NCI-H146 treated with DMSO at 0.1 percent for 48 hours (cell line): ENCODE data around the gene PPY.
"Not testable (repeated sequence)": the region's sequence is repeated elsewhere in the genome, so short reads cannot be mapped to it uniquely, and the experiment has no call there.

Experiments
- DNase-seq: peaks from one replicate; lab custom pipeline; 2025; ENCODE audit not compliant: unreplicated experiment; lab: John Stamatoyannopoulos, UW

PPY gene, protein sequence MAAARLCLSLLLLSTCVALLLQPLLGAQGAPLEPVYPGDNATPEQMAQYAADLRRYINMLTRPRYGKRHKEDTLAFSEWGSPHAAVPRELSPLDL

DNA sequence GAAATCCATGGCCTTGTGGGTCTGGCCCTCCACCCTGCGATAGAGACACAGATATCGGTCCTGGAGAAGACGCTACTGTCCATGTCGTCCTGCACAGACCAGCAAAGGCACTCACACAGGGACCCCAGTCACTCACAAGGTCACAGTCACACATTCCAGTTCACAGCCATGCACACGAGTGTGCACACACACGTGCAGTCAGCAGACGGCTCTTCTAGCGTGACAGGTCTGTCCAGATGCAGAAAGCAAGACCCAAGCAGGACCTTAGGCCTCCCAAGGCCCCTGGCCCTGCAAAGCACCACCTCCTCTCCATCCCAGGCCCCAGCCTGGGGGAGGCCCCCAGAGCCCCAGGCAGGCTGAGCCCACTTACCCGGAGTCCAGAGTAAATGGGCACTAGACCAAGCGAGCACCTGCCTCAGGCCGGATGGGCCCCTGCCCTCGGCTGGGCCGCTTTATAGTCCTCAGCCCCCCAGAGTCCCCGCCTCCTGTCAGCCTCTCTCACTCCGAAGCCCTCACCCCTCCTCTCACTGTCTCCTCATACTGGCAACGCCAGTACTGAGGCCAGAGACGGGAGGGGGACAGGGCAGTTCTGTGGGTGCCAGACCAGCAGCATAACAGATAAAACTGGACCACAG, at the start of gene PPY:
Gene PPY, minus strand, starts transcription at position 426 of the 635 bp plus-strand sequence. CDS start 822 bp downstream, outside the sequence.
- no peak for DNase-seq

DNA sequence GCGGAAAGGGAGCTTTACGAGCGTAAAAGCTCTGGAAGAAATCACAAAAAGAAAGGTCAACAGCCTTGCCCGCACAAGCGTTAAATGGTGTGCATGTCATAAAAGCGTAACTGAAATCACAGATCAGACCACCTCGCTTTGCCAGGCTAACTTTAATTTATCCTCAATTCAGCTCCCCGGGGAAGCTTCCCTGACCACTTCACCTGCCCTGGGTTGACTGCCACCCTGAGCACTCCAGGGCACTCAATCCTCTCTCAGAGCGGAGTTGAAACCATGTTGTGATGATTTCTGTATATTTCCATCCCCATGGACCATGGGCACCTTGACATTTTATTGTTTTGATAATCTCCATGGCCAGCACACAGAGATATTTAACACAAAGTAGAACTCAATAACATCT, 46.0 kb upstream of the PPY start:
- DNase-seq, result no peak

DNA sequence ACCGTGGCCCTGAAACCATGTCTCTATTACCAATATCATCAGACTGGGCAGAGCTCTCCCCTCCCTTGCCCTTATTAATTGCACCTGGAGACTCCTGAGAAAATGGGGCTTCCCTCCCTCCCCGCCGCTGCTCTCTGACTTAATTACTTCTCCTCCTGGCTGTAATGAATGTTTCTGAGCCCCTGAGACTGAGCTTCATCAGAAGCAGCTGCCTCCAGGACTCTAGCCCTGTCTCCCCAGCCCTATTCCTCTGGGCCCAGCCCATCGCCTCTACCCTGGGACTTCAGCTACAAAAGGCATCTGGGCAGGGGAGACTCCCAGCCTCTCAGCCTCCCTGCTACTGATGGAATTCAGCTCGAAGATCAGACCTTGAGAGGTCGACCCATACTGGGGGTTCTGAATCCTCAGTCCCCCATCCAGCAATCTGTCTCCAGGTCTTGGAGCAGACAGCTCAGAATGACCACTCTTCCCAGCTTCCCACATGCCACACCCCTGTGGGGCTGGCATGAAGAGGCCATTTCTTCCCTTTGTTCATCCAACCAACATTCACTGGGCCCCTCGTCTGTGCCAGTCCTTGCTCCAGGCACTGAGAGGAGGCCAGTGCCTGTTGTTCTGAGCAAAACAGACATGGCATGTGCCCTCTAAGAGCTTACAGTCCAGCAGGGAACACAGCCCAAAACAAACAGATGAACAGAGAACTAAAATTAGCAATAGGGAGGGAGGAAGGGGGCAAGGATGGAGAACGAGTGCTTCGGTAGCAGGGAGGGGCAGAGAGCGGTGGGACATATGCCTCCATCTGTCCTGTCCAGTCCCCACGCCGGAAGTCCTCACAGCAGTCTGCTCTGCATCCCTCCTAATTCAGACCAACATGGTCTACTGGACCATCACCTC, 45.1 kb upstream of the PPY start:
- DNase-seq, result no peak

DNA sequence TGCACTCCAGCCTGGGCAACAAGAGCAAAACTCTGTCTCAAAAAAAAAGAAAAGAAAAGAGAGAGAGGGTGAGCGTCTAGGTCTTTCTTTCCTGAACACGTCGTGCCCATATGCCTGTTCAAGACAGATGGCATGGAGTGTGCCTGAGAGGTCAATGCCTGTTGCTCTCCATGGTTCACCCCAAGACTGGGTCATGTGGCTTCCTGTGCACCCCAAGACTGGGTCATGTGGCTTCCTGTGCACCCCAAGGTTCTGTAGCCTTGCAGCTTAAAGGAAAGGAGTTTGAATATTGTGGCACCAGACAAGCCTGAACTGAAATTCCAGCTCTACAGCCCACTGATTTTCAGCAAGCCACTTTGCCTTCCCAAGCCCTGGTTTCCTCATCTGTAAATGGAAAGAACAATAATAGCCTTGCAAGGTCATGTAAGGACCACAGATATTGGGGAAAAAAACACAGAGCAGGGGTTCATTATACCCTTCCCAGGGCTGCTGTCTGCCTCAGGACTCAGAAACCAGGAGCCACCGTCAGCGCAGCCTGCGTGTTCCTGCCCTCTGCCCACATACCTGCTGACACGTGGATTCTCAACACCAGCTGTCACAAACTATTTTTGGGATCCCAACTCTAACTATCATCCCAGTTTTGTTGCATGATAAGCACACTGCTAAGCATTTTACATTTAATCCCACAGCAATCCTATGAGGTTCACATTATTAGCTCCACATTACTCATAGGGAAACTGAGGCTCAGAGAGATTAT, 44.1 kb upstream of the PPY start:
- DNase-seq, result no peak

DNA sequence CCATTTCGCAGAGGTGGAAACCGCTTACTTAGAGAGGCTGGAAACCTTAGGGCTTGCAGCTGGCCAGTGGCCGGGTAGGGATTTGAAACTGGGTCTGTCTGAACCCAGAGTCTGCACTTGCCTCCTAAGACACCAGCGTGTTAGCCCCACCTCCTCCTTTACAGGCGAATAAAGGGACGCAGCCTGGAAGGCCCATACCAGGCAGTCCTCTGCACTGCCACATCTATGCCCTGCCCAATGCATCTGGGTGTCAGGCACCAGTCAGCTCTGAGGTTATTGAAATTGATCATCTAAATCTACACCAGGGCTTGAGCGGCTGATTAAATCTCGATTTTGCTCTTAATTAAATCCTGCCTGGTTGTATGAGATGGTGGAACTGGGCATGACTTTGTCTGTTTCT, 42.2 kb upstream of the PPY start:
- no peak for DNase-seq

DNA sequence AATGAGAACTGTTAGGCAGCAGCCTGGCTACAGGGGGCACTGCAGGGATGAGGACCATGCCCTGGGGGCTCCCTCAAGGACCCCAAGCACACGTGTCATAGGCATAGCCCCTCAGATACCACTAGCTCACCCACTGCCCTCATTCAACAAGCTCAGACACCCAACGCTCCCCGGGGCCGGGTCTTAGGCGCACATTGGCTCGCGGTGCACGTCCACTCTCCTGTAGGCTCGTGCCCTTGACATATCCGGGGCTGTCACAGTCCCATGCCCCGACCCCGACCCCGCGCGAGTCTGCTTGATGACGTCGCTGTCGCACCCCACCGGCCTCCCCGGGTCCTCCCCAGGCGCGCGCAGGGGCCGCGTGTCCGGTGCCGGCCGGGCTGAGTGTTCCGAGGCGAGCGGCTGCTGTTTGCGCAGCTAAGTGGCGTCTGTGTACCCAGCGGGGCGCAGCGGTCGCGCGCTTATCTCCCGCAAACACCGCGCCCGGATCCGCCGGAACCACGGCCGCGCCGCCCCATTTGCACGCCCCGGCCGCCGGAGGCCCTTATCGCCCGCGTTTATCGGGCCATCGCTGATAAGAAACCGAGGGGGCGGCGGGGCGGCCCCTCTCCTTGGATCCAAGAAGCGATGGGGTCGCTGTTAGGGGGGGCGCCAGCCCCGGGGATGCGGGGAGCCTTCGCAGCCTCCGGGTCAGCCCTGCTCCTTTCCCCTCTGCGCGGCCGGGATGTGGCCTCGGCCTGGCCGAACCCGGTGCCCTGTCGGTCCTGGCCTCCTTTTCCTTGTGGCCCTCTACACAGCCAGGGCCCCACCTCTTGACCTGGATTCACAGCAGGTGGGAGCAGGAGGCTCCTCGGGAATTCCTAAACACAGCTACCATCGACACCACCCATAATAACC, 41.5 kb upstream of the PPY start:
- no peak for DNase-seq

DNA sequence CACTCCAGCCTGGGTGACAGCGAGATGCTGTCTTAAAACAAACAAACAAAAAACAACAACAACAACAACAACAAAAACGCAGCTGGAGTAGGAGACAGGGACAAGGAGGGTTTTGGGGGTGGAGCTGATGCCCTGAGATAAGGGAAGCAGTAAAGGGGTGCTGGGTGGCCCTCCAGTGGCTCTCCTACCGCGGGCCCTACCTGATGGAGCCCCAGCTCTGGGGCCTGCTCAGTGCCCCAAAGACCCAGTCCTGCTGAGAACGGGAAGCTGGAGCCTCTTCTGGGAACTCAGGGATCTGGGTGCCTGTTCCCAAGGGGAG, 40.9 kb upstream of the PPY start:
- DNase-seq, result no peak

DNA sequence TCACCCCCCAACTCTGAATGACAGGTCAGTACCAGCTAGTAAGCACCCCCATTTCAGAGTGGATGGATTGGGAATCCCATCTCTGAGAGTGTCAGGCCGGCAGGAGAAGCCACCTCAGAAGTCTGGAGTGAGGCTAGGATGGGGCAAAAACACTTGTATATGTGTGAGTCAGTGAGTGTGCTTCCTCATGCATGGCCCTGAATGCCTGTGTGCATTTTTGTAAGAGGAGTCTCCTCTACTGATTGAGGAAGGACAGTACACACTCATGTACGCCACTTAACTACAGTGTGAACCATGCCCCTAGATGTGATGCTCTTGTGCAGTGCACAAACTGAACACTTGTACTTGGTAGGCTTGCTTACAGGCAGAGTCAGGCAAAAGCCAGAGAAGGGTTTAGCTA, 39.9 kb upstream of the PPY start:
- DNase-seq, result no peak

DNA sequence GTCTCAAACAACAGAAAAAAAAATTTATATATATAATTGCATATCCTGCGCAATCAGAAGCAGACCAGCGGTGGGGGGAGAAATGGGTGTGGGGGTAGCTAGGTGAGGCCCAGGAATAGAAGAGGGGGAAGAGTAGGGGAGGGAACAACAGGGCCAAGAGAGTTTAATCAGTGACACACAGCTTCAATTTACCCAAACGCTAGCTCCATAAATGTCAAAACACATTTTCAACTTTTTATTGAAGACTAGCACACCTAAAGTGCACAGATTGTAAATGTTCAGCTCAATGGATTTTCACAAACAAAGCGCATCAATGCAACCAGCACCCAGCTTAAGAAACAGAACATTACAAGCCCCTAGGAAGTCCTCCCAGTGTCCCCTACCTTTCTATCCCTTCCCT, 37.4 kb upstream of the PPY start:
- DNase-seq, result no peak

DNA sequence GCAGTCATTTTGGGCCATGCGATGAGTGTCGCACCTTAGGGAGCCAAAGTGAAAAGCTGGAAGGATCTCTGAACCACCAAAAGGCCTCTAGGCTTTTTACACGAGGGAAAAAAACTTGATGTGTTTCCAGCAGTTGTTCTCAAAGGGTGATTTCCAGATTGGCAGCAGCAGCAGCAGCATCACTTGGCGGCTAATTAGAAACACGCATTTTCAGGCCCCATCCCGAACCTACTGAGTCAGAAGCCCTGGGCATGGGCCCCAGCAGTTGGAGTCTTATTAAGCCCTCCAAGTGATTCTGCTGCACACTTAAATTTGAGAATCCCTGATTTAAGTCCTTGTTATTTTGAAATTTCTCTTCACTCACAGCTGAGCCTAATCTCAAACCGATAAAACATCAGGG, 36.7 kb upstream of the PPY start:
- DNase-seq, result no peak

DNA sequence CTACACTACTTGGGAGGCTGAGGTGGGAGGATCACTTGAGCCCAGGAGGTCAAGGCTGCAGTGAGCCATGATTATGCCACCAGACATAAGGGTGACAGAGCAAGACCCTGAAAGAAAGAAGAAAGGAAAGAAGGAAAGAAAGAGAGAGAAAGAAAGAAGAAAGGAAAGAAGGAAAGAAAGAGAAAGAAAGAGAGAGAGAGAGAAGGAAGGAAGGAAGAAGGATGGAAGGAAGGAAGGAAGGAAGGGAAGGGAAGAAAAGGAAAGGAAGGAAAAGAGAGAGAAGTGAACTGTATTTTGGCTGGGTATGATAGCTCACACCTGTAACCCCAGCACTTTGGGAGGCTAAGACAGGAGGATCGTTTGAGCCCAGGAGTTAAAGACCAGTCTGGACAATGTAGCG, 35.8 kb upstream of the PPY start:
- no peak for DNase-seq

DNA sequence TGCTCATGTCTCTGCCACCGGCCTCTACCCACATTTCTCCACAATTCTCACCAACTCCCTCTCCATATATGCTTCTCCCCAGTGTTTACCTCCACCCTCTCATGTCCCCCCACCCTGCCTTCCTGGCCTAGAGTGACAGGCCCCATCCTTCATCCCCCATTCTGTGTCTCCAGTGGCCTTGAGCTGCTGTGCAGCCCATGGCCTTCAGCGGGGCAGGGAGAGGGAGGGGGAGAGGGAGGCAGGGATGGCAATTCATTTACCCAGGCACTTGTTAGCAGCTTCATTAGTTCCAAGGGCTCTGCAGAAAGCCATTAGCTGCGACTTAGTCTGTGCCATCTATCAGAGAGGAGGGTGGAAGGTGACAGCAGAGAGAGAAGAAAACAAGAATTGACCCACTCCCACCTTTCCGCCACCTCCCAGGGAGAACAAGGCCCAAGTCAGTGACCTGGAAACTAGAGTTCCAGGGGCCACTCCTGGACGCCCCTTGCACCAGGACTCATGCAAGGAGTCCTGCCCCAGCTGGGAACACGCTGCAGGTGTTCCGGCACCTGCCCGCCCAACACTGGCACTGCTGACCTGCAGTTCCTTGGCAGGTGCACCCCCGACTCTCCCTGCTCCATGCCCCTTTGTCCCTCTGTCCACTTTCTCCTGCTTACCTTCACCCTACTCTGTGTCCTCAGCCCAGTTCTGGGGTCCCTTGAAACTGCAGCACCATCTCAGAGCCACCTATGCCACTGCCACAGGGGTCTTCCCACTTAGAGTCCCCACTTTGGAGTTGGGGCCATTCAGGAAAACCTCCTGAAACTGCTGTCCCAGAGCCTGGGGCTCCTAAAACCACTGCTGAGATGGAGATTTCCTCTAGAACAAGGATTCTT, 34.9 kb upstream of the PPY start:
- no peak for DNase-seq

DNA sequence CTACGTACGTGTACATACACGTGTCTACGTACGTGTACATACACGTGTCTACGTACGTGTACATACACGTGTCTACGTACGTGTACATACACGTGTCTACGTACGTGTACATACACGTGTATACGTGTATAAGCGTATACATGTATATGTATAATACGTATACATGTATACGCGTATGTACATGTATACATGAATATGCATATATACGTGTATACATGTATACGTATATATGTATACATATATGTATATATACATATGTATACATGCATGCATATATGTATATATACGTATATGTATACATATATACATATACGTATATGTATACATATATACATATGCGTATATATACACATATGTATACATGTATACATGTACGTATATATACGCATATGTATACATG, 33.6 kb upstream of the PPY start:
- DNase-seq, result no peak

DNA sequence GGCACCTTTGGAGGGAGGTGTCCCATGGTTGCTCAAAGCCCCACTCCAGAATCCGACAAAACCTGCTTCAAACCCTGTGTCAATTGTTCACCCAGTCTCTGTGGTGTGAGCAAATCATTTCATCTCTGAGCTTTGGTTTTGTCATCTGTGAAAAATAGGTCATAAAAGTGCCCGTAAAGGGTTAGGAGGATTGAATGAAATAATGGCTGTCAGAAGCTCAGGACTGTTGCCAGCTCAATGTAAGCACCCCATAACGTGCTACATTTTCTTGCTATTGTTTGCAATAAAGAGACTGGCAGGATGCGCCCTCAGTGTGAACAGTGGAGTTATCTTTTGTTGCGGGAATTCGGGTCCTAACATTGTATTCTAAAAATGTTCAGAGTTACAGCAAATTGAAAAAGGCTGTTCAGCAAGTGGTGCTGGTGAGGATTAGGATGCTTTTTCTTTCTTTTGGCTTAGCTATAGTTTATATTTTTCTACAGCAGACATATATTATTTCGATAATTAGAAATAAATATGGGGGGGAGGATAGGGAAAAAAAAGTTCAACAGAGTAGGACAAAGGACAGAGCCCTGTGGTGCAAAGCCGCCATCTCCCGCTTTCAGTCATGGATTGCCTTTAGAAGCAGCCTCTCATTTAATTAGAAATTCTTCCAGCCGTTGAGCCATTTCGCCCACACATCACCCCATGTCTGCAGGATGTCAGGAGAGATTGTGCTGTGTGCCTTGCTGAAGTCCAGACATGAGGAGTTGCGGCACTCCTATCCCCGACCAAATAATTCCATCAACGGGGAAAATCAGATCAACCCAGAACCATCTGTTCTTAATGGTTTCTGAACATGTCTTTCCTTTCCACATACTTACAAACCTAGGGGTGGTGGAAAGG, 32.3 kb upstream of the PPY start:
- DNase-seq, result no peak

DNA sequence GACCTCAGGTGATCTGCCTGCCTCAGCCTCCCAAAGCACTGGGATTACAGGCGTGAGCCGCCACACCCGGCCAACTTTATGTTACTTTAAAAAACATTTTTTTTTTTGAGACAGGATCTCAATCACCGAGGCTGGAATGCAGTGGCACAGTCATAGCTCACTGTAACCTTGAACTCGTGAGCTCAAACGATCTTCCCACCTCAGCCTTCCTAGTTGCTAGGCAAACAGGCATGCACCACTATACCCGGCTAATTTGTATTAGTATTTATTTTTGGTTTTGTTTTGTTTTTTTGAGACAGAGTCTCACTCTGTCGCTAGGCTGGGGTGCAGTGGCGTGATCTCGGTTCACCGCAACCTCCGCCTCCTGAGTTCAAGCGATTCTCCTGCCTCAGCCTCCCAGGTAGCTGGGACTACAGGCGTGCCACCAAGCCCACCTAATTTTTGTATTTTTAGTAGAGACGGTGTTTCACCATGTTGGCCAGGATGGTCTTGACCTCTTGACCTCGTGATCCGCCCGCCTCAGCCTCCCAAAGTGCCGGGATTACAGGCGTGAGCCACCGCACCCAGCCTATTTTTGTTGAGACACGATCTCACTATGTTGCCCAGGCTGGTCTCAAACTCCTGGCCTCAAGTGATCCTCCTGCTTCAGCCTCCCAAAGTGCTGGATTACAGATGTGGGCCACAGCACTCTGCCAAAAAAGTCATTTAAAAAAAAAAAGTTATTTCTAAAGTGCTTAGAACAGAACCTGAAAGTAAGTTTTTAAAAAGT, 30.4 kb upstream of the PPY start:
- not testable (repeated sequence) for DNase-seq

DNA sequence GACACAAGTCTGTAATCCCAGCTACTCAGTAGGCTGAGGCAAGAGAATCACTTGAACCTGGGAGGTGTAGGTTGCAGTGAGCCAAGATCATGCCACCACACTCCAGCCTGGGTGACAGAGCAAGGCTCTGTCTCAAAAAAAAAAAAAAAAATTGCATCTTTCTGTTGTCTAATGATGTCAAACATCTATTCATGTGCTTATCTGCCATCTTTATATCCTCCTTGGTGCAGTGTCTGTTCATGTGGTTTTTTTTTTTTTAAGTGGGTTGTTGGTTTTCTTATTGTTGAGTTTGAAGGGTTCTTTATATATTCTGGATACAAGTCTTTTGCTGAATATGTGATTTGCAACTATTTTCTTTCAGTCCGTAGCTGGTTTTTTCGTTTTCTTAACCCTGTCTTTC, 29.2 kb upstream of the PPY start:
- DNase-seq, result not testable (repeated sequence)

DNA sequence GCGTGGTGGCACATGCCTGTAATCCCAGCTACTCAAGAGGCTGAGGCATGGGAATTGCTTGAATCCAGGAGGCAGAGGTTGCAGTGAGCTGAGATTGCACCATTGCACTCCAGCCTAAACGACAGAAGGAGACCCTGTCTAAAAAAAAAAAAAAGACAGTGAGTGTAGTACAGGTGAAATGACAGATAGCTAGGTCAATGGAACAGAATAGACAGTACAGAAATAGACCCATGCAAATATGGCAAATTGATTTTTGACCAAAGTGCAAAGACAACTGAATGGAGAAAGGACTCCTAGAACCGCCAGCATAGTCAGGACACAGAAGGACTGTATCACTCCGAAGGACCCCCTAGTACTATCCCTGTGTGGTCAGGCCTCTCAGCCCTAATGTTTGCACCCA, 28.1 kb upstream of the PPY start:
- DNase-seq, result no peak

DNA sequence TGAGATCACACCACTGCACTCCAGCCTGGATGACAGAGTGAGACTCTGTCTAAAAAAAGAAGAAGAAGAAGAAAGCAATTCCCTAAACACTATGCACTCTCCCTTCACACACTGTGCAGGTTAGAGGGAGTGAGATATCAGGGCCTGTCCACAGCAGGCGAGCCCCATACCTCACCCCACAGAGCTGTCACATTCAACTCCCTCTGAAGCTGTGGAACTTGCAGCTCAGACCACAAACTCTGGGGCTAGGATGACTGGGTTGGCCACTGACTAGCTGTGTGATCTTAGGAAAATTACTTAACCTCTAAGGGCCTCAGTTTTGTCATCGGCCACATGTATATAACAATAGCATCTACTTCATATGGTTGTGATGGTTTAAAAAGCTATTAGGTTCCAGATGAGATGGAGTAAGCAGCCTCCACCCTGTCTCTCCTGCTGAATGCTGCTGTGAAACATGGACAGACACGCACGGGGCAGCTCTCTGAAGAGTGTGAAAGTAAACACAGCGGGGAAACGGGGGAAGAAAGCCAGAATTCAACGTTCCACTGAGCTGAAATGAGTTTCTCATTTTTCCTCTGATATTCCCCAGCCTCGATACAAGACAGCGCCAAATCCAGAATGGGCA, 25.1 kb upstream of the PPY start:
- no peak for DNase-seq
